Chondrocyte (in vitro differentiated cells): ENCODE measurements around the gene TSPAN13. TPM values are rescaled to one million over a fixed set of nuclear protein-coding genes. Genes with fewer than 3 reads are reported as not detected.

Experiments
- DNase-seq: peaks from one replicate; pipeline ENCODE4 v3.0.0; 2021; ENCODE audit warnings: mixed read lengths, low spot score
- H3K27ac Mint-ChIP-seq: one replicate; pipeline ENCODE4 v1.8.0; 2021; ENCODE audit warnings: mild to moderate bottlenecking, moderate library complexity, mixed read lengths; ENCODE audit not compliant: unreplicated experiment
- H3K27me3 Mint-ChIP-seq: 2 replicates; pipeline ENCODE4 v1.8.0; 2021; ENCODE audit warnings: low read depth, mixed read lengths
- H3K36me3 Mint-ChIP-seq: 2 replicates; pipeline ENCODE4 v1.8.0; 2021; ENCODE audit warnings: low read depth, mixed read lengths
- H3K4me1 Mint-ChIP-seq: 2 replicates; pipeline ENCODE4 v1.8.0; 2021; ENCODE audit warnings: low read depth, mild to moderate bottlenecking, mixed read lengths
- H3K4me3 Mint-ChIP-seq: one replicate; pipeline ENCODE4 v1.8.0; 2021; ENCODE audit warnings: mild to moderate bottlenecking, moderate library complexity, mixed read lengths; ENCODE audit not compliant: unreplicated experiment
- H3K9me3 Mint-ChIP-seq: 2 replicates; pipeline ENCODE4 v1.8.0; 2021; ENCODE audit warnings: low read depth, mixed read lengths
- CTCF ChIP-seq: fragments of 200-600 bp; sonication (generic); IDR thresholded peaks from 2 replicates; pipeline ENCODE4 v1.5.0; 2021; ENCODE audit warnings: antibody characterized with exemption, mild to moderate bottlenecking, moderate library complexity
- total RNA-seq: library from RNA; stranded (reverse); gene quantifications from 3 replicates; pipeline ENCODE4 v1.2.1, GENCODE V29; 2021

The TSPAN13 gene
- total RNA-seq, 1 donor from 2014 or later: 21.0 TPM

- no peak overlapping the region for H3K4me3 Mint-ChIP-seq
- H3K36me3 Mint-ChIP-seq: no peaks in the 10 kb centered on the region
- DNase-seq: no peak
- H3K27me3 Mint-ChIP-seq: no peaks in the 10 kb centered on the region
- no peak for TF ChIP-seq CTCF
- no peaks in the 10 kb centered on the region for H3K9me3 Mint-ChIP-seq
- H3K27ac Mint-ChIP-seq: peak overlapping the region; percentile 53
- peaks cover 55% of the 10 kb centered on the region for H3K4me1 Mint-ChIP-seq
Measured at GRCh38 chr7:16813232-16813616, 59.7 kb downstream of the TSPAN13 start.

DNA sequence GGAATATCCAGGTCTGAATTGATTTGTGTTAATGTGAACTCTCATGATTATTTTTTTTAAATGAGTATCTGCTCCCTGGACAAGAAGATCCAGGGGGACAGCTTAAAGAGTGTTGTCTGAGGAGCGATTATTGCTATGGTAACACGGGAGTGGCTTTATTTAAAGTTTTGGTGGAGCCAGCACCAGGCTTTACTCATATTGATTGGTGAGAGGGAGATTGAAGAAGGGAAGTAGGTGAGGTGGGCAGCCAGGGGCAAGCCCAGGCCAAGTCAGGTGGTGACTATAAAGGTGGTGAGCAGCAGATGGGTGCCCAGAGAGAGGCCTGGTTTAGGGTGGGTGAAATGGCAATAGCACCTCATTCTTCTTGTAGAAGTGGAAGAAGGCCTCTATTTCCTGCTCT, 61.4 kb downstream of the TSPAN13 start:
- no peaks in the 10 kb centered on the region for H3K27me3 Mint-ChIP-seq
- no peak overlapping the region for H3K4me3 Mint-ChIP-seq

DNA sequence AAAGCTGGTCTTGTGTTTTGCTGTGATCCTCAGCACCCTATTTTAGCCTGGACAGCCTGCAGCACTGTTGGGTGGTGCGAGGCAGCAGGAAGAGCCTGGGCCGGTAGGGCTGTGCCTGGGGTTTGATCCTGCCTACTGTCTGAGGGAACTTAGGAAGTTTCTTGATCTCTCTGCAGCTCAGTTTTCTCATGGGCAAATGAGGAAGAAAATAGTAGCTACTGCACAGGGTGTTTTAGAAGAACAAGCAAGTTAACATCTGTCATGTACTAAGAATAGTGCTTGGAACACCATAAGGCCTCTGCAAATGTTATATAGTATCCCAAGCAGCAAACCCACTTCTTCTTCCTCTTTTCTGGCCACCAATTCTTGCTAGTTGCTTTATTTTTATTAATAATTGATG, 63.3 kb downstream of the TSPAN13 start:
- Mint-ChIP-seq H3K9me3 (no peaks in the 10 kb centered on the region), H3K36me3 (peaks cover 1% of the 10 kb centered on the region), H3K4me1 (peaks cover 43% of the 10 kb centered on the region), H3K4me3 (no peak overlapping the region), H3K27ac (no peak overlapping the region), H3K27me3 (no peaks in the 10 kb centered on the region)
- no peak for TF ChIP-seq CTCF
- no peak for DNase-seq

More for the DNA sequence above, 61.4 kb downstream of the TSPAN13 start:
- no peak for TF ChIP-seq CTCF
- Mint-ChIP-seq H3K36me3 (no peaks in the 10 kb centered on the region), H3K9me3 (no peaks in the 10 kb centered on the region), H3K4me1 (peaks cover 55% of the 10 kb centered on the region), H3K27ac (no peak overlapping the region)
- DNase-seq: no peak

DNA sequence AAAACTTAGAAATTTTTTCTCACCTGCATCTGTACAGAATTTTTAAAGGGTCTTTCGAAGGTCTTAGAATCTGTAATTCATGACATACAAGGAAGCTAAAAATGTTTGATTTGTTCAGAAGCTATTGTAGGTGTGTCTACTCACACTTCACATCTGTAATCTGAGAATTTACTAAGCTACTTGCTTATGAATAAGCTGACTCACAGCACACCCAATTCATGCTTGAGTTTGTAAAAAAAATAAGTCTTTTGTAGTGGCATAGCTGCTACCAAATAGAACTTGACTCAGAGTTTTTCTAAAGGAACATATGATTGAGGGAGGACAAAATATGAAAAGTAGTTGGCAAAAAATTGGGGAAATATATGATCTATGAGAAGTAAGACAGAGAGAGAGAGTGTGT, 64.0 kb downstream of the TSPAN13 start:
- Mint-ChIP-seq H3K27ac (peak overlapping the region; percentile 1), H3K9me3 (no peaks in the 10 kb centered on the region), H3K36me3 (peaks cover 1% of the 10 kb centered on the region), H3K27me3 (no peaks in the 10 kb centered on the region), H3K4me1 (peaks cover 37% of the 10 kb centered on the region), H3K4me3 (no peak overlapping the region)
- DNase-seq: no peak
- no peak for TF ChIP-seq CTCF

GRCh38 chr7:16818732-16819131, 65.2 kb downstream of the TSPAN13 start:
- no peaks in the 10 kb centered on the region for H3K9me3 Mint-ChIP-seq
- no peaks in the 10 kb centered on the region for H3K27me3 Mint-ChIP-seq

More at GRCh38 chr7:16818732-16819131, 65.2 kb downstream of the TSPAN13 start:
- Mint-ChIP-seq H3K4me1 (peaks cover 29% of the 10 kb centered on the region), H3K27ac (no peak overlapping the region), H3K36me3 (peaks cover 1% of the 10 kb centered on the region), H3K4me3 (no peak overlapping the region)
- DNase-seq: no peak
- TF ChIP-seq CTCF: no peak
